Camera-type eye (tissue), 1 donor: ENCODE results near the gene SLC7A1. TPM values are rescaled to one million over a fixed set of nuclear protein-coding genes. Genes with fewer than 3 reads are reported as not detected.

Source experiments
- total RNA-seq: library from RNA; depleted of rRNA; stranded (reverse); fragments of >200 nt; gene quantifications from one replicate; pipeline ENCODE4 v1.2.3, GENCODE V29; 2014

The SLC7A1 gene
- total RNA-seq = 41.8 TPM

GRCh38 chr13:29595380-29596063, at the start of gene SLC7A1:
TSS of gene SLC7A1 (minus strand) at chr13:29595688. CDS start at chr13:29536188, 59,500 bp downstream.

